GM19438 (cell line): Measurements from ENCODE around the gene DMD.
"Not testable (repeated sequence)": the region's sequence is repeated elsewhere in the genome, so short reads cannot be mapped to it uniquely, and the experiment has no call there.

Source experiments
- ATAC-seq: cut with Tn5 transposase; IDR thresholded peaks from one replicate; pipeline ENCODE4 v1.9.1; 2021; ENCODE audit warnings: low read depth; ENCODE audit not compliant: unreplicated experiment

Gene DMD

DNA sequence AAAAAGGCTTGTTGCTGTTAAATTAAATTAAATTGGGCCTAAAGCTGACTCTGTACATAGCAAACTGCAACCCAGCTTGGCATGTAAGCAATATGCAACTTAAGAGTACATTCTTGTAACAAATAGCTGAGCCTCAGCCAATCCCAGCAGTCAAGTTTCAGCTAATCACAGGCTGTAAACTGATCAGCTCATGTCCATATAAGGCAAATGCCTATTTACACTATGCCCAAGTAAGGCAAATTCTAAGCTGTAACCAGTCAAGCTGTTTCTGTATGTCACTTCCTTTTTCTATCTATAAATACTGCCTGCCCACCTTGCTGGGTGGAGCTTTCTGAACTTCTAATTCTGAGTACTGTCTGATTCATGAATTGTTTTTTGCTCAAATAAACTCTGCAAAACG is 1710.4 kb downstream of the DMD start:
- no peak for ATAC-seq

DNA sequence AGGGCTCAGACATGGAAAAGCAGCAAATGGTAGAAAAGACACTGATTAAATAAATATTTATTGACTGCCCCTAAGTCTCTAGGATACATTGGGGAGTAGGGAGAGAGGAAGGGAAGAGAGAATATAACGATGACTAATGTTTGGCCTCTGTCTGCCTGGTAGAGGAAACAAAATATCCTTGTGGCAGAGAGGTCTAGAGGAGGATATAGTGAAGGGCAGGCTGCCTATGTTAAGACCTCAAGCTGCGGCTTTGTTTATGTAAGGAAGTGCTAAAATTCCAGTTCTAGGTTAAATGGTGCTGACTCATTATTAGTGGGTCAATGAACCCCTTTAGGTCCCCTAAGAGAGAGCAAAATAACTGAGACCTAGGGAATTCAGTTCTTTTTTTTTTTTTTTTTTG is 1712.2 kb downstream of the DMD start:
- no peak for ATAC-seq

DNA sequence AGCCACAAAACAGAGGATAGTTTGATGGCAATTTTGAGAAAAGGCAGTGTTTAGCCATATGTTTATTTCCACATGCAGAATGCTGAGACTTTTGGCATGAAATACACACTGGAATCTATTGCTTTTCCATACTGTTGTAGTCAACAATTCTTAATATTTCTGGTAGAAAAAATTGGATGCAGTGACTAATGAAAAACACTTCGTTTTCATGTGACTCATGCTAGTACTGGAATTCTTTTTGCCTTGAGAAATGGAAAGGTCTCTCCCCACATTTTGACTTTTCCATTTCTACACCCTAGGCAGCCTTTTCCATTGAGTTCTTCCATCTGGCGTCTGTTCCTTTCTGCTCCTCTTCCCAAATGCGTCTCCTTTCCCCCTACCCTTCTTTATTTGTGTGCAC is 1714.3 kb downstream of the DMD start:
- no peak for ATAC-seq

DNA sequence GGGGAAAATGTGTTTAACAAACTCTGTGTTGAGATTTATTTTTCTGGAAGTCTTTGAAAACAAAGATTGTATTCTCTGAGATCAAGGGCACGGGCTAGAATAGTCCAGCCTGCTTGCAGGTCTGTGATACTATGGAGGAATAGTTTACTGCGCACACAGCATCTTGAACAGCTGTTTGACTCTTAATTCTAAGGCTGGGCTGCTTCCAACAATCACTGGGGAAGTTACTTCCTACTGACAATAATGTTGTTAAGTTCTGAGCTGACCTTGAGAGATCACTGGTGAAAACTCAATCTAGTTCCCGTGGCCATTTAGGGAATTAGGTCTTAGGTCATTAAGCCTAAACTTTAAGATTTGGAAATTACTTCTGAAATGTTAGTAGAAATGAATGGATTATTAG is 1723.4 kb downstream of the DMD start:
- no peak for ATAC-seq

DNA sequence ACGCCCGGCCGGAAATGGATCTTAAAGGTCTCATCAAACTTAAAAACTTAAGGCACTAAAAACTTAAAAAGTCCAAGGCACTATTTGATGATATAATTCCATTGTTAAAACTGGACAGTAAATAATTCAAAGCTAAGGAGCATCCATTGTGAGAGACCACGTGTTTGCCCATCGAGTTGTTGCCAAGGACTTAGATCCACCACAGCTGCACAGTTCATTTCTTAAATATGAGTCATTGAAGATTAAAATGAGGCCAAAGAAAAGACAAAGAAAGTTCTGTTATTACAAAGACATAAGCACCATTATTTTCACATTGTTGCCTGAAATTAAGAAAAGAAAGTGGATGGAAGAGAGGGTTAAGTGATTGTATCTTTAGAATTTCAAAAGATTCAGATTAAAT is 1728.0 kb downstream of the DMD start:
- no peak for ATAC-seq

DNA sequence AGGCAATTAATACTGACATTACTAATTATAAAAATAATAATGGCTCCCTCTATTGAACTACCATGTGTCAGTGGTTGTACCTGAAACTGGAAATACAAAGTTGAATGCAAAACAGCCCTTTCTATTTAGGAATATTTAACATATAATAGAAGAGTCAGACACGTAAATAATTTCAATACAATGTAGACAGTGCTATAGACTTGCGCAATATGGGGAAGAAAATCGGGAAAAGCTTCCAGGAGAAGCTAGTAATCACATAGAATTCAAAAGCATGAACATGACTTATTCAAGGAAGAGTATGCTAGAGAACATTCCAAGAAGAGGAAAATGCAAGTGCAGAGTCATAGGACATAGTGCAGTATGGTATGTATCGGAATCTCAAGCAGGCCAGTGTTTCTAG is 1730.7 kb downstream of the DMD start:
- no peak for ATAC-seq

DNA sequence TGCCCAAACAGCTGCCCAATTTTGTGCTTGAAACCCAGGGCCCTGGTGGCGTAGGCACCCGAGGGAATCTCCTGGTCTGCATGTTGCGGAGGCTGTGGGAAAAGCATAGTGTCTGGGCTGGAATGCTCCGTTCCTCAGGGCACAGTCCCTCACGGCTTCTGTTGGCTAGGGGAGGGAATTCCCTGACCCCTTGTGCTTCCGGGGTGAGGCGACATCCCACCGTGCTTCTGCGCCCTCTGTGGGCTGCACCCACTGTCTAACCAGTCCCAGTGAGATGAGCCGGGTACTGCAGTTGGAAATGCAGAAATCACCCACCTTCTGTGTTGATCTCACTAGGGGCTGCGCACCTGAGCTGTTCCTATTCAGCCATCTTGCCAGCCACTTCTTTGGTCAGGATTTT is 1740.1 kb downstream of the DMD start:
- ATAC-seq, result no peak

DNA sequence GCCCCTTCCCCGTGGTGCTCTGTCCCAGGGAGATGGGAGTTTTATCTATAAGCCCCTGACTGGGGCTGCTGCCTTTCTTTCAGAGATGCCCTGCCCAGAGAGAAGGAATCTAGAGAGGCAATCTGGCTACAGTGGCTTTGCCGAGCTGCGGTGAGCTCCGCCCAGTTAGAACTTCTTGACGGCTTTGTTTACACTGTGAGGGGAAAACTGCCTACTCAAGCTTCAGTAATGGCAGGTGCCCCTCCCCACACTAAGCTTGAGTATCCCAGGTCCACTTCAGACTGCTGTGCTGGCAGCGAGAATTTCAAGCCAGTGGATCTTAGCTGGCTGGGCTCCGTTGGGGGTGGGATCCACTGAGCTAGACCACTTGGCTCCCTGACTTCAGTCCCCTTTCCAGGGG is 1740.6 kb downstream of the DMD start:
- ATAC-seq, result not testable (repeated sequence)

DNA sequence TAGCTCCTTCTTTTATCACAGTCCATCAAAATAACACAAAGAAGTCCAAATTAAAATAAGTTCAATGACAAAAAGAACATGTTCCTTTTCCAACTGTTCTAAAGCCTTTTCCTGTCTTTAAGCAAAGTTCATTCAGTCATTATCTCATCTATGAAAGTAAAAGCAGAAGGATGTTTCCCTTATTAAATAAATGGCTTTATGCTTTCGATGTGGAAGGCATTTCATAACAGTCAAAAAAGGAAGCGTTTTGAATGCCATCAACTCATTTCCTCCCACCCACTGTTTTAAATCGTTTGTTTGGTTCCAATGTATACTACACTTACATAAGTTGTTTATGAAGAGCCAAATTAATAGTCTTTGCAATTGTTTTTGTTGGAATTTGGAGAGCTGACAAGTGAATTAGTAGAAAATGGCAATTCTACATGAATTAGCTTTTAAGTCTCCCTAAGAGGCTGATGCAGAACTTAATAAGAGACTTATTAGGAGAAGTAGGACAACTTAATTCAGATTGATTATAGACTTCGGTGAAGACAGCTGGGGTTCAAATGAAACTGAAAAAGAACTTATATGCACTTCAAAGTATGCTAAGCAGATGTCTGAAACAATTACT is 1746.9 kb downstream of the DMD start:
- ATAC-seq, result no peak

DNA sequence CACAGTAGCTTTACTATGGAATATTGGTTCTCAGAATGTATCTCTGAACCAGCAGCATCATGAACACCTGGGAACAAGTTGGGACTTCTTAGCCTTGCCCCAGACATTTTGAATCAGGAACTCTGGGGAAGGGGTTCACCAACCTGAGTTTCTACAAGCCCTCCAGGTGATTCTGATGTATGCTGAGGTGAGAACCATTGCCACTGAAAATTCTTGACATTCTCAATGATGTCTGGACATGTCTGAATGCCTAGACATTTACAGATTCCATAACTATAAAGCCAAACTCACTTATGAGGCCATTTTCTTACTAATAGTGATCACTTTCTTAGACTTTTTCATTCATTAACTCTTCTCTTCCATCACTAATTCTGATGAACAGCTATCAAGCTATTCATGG is 1750.1 kb downstream of the DMD start:
- no peak for ATAC-seq

DNA sequence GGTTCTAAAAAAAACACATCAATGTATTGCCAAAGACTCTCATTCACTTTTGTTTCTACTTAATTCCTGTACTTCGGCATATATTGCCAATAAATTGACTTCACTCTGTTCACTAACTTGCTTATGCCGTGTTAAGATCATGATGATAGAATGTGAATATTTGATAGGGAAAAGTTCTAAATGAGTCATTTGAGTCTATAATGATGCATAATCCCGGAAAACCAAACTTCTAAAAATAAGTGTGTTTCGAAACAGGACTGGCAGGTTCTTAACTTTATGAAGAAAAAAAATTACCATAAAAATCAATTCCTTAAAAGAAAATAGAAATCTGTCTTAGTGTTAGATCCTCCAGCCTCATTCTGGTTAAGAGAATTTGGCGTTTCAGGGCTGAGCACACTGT is 1752.0 kb downstream of the DMD start:
- no peak for ATAC-seq

DNA sequence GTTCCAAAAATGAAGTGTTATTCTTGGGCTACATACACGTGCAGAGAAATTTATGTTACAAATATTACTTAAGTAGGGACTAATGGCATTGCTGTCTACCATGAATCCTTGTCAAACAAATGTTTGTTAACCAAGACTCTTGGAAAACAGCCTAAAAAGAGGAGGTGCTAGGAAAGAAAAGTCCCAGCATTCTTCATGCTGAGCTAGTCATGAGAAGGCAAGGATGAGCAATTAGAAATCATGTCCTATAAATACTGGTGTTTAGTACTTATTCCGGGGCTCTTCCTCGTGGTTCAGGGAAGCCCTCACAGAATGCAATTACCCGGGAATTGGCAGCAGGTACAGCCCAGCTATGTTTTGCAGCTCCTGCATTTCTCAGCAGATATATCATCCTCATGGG is 1761.4 kb downstream of the DMD start:
- ATAC-seq, result no peak

DNA sequence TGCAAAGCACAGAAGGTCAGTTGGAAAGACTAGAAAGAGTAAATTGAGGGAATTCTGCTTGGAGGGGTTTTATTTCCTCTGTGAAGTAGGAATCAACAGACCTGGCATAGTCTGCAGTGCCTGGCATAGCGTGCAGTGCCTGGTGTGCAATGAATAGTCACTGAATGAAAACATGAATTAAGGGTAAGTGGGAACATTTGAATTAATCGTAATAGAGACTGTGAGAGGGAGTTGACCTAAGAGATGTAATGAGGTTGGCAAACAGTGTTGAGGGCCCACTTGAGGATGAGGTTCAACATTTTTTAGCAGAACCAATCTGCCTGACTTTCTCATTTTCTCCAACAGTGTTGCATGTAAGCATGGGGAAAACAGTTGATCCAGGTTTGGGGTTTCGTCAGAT is 1762.3 kb downstream of the DMD start:
- no peak for ATAC-seq

DNA sequence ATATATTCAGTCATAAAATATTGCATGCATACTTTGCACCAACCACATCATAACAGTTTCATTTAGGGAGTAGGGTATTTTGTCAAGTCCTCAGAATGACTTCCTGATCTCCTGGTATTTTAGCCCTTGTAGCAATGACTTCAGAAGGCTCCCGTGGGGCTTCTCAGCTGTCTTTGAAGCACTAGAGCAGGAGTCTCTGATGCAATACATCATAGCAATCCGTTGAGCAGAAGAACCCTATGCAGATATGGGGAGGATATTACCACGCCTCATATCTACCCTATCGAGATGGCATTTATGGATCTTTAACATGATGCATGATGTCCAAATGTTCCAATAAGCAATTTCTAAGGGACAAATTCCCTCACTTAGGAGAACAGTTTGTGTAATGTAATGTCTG is 1765.8 kb downstream of the DMD start:
- ATAC-seq, result no peak

DNA sequence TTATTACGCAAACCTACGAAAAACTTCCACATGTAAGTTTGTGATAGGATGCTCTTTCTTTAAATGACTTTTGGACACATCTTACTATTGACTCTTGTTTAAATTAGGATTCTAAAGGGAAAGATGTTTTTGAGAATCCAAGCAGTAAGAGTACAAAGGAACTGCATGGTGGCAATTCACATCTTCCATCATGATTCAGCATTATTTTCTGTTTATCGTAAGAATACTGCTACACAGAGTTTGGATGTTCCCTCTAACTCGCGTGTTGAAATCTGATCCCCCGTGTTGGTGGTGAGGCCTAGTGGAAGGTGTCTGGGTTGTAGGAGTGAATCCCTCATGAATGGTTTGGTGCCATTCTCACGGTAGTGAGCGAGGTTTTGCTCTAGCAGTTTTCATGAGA is 1767.7 kb downstream of the DMD start:
- ATAC-seq, result no peak

DNA sequence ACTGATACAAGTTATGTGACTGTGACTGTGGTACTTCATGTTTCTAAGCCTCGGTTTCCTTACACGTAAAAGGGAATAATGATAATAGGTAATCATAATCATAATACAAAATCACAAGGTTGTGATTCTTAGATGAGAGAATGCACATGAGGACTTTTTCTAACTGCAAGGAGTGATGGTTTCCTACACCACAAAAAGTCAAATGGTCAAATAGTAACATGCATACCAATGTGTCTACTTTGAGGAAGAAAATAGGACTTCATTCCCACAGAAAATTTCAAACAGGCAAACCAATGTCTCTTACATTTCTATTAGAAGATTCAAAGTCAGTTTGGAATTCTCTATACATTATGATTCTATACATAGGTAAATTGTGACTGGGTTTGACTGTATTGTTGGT is 1770.8 kb downstream of the DMD start:
- ATAC-seq, result no peak

DNA sequence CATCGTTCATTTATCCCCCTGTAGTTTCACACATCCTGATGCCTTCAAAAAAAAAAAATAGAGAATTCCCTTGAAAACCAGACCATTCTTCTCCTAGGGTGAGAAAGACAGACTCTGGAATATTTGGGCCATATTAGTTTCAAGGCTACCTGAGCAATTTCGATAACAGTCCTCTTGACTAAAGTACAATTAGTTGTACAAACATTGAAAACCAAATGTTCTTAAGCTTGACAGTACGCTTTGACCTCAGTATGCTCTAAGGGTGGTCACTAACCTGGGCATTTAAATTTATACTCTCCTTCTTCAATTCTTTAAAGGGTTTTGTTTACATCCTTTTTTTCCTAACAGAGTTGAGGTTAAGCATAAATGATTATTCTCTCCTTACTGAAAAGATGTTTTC is 1774.9 kb downstream of the DMD start:
- no peak for ATAC-seq

DNA sequence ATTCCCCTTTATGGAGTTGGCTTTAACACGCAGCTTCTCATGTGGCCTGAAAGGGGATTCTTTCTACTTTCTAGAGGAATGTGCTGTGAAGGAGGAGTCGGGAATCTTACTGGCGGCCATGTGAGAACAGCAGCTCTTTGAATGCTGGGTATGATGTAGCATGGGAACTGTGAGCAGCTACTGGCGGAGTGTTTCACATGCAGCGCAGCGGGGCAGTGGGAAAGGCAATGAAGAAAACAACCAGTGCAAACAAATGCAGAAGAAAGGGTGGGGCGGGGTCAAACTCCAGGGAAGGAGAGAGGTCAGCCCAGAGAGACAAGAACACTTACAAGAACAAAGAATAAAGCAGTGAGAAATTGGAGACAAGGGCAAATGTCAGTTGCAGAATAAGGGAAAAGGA is 1775.8 kb downstream of the DMD start:
- no peak for ATAC-seq

DNA sequence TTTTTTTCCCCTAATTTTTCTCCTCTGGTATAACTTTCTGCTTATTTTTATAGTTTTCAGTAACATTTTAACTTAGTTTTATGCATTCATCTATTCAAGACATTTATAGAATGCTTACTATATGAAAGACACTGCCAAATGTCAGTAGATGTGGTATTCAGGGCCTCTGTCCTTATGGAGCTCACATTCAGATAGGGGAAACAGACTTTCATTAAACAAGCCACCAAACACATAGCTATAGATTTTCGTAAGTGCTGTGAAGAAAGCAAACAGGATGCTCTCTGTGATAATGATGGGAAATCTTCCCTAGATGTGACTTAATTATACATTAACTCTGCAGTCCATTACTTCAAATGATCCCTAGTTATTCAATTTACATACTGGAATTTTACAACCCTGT is 1777.5 kb downstream of the DMD start:
- ATAC-seq, result no peak

DNA sequence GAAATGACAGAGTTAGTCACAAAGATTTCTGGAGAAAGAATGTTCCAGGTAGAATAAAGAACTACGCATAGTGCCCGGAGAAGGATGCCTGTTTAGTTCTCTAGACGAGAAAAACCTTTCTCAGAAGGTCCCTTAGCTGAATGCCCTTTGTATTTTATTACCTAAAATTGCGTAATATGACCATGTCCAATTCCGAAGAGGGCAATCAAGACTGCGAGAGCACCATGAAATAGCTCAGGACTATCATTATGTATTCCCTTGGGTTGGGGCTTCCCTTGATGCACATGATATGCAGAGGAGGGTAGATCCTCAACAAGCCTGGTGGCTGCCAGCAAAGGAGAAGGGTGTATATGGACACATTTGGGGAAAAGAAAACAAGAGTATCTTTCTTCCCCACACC is 1781.4 kb downstream of the DMD start:
- ATAC-seq, result no peak

DNA sequence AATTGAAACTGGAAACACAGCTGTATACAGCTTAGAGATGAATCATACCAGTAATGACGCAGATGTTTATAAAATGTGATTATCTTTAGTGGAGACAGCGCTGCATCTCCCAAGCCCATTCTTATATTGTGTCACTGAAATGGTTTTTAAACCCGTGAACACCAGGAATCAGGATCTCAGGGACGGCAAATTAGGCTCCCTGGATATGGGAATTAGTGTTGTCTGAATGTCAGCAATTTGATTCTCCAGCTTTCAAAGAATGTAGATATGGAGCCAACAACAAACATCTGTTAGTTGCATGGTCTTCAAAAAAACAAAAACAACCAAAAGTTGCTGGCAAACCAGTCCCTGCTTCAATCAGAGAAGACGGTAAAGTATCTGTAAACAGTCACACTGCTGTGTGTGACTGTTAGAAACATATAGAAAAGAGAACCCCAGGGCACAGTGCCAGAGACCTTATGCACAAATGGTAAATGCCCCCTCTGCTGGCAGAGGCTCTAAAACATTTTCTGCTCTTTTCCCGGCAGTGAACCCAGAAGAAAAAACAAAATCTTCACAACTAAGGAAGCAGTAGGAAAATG is 1787.7 kb downstream of the DMD start:
- ATAC-seq, result no peak

DNA sequence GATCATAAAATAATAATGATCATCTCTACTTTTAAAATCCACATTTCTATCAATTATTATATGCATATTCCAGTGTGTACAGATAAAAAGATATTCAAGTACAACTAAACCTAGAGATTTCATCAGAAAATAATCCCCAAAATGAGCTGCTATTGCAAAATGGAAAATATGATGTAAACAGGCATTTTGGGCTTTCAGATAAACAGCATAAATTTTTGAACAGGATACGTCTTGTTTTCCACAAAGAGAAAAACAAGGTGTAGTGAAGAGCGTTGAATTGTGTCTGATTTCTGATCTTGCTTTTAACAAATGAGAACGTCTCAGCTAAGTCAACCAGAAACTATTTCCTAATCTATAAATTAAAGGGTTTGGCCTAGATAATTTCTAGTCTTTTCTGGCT is 1789.9 kb downstream of the DMD start:
- no peak for ATAC-seq

DNA sequence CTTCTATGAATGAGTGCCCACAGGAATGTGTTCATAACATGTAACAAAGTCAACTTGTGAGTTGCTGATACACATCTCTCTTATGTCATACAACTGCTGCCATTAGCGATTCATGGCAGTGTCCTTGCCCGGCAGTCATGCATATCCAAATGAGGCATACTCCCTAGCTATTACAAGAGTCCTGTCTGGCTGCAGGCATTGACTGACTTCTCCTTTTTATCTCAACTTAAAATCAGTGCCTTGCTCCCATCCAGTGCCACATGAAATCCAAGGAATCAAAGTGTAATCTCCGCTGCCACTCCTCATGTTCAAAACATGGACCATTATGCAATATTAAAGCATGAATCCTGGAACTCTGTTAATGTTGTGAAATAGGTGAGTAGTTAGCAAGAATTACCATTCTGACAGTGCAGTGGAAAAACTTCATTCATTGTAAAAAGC is 1790.6 kb downstream of the DMD start:
- no peak for ATAC-seq
